Parathyroid adenoma (tissue), 2 donors: ENCODE measurements around the gene EDN3.

Experiments
- H2AFZ ChIP-seq: fragments of 300-600 bp; sonication (generic); one replicate; pipeline ENCODE4 v1.7.0; 2017; ENCODE audit warnings: antibody characterized with exemption, mild to moderate bottlenecking
- H3K27ac ChIP-seq: fragments of 300-600 bp; sonication (generic); one replicate; pipeline ENCODE4 v1.7.0; 2017
- H3K27me3 ChIP-seq: fragments of 300-600 bp; sonication (generic); one replicate; pipeline ENCODE4 v1.7.0; 2017; ENCODE audit warnings: low read length; ENCODE audit not compliant: control insufficient read depth, insufficient read depth
- H3K36me3 ChIP-seq: fragments of 300-600 bp; sonication (generic); one replicate; pipeline ENCODE4 v1.7.0; 2017; ENCODE audit warnings: low read length; ENCODE audit not compliant: control insufficient read depth, insufficient read depth
- H3K4me1 ChIP-seq: fragments of 300-600 bp; sonication (generic); one replicate; pipeline ENCODE4 v1.7.0; 2017; ENCODE audit warnings: control low read depth
- H3K4me2 ChIP-seq: fragments of 300-600 bp; sonication (generic); one replicate; pipeline ENCODE4 v1.7.0; 2017; ENCODE audit warnings: low read length
- H3K4me3 ChIP-seq: fragments of 300-600 bp; sonication (generic); one replicate; pipeline ENCODE4 v1.7.0; 2017; ENCODE audit warnings: low read depth, low read length
- H3K79me2 ChIP-seq: fragments of 300-600 bp; sonication (generic); one replicate; pipeline ENCODE4 v1.7.0; 2017; ENCODE audit warnings: control low read depth
- H3K9ac ChIP-seq: fragments of 300-600 bp; sonication (generic); one replicate; pipeline ENCODE4 v1.7.0; 2017; ENCODE audit warnings: mild to moderate bottlenecking
- H3K9me3 ChIP-seq: fragments of 300-600 bp; sonication (generic); one replicate; pipeline ENCODE4 v1.7.0; 2017; ENCODE audit warnings: low read length; ENCODE audit not compliant: control insufficient read depth
- TF ChIP-seq, protein P1 (sequence below): fragments of 300-600 bp; sonication (generic); IDR thresholded peaks from one replicate; pipeline ENCODE4 v1.7.0; 2017; ENCODE audit warnings: antibody characterized with exemption, mild to moderate bottlenecking
- donor health status: primary hyperparathyroidism.

Gene EDN3, protein sequence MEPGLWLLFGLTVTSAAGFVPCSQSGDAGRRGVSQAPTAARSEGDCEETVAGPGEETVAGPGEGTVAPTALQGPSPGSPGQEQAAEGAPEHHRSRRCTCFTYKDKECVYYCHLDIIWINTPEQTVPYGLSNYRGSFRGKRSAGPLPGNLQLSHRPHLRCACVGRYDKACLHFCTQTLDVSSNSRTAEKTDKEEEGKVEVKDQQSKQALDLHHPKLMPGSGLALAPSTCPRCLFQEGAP

DNA sequence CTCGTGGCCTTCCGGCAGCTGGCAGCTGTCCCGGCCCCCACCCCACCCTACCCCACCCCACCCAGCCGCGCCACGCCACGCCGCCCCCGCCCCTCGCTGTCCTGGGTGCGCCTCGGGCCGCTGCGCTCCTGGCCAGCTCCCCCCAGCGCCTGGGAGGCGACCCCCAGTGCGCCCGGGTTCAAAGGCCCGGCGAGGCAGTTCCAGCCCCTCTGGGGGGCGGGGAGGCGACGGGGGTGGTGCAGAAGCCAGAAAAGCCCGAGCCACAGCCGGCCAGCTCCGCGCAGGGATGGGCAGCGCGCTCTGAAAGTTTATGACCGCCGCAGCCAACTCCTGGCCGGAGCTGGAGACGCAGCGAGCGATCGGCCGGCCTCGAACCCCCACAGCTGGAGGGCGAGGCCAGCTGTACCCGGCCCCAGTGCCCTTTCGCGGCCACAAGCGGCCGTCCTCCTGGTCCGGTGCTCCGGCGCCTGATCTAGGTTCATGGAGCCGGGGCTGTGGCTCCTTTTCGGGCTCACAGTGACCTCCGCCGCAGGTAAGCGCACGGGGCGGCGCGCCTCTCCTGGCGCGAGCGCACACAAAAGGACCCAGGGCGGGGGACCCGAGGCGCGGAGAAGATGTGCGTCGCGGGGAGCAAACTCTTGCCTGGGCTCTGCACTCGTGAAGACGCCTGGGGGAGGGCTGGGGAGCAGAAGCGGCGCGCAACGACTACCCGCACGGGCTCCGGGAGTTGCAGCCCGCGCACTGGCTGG lies at the start of gene EDN3:
EDN3 (plus strand) TSS at position 279 of the 749 bp plus-strand sequence; CDS start at position 481, 202 bp downstream.
- H3K79me2 ChIP-seq, result no peaks in the 10 kb centered on the region
- no peak within 1 kb of the TSS for H2AFZ ChIP-seq
- TF ChIP-seq, protein P1, sequence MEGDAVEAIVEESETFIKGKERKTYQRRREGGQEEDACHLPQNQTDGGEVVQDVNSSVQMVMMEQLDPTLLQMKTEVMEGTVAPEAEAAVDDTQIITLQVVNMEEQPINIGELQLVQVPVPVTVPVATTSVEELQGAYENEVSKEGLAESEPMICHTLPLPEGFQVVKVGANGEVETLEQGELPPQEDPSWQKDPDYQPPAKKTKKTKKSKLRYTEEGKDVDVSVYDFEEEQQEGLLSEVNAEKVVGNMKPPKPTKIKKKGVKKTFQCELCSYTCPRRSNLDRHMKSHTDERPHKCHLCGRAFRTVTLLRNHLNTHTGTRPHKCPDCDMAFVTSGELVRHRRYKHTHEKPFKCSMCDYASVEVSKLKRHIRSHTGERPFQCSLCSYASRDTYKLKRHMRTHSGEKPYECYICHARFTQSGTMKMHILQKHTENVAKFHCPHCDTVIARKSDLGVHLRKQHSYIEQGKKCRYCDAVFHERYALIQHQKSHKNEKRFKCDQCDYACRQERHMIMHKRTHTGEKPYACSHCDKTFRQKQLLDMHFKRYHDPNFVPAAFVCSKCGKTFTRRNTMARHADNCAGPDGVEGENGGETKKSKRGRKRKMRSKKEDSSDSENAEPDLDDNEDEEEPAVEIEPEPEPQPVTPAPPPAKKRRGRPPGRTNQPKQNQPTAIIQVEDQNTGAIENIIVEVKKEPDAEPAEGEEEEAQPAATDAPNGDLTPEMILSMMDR, result no peak
- no peak within 1 kb of the TSS for H3K9ac ChIP-seq
- no peak within 1 kb of the TSS for H3K4me3 ChIP-seq
- no peaks in the 10 kb centered on the region for H3K36me3 ChIP-seq
- H3K27me3 ChIP-seq, result peaks cover 2% of the 10 kb centered on the region
- no peak within 1 kb of the TSS for H3K4me2 ChIP-seq
- H3K27ac ChIP-seq, result no peak within 1 kb of the TSS
- H3K4me1 ChIP-seq, result no peaks in the 10 kb centered on the region
- no peaks in the 10 kb centered on the region for H3K9me3 ChIP-seq

DNA sequence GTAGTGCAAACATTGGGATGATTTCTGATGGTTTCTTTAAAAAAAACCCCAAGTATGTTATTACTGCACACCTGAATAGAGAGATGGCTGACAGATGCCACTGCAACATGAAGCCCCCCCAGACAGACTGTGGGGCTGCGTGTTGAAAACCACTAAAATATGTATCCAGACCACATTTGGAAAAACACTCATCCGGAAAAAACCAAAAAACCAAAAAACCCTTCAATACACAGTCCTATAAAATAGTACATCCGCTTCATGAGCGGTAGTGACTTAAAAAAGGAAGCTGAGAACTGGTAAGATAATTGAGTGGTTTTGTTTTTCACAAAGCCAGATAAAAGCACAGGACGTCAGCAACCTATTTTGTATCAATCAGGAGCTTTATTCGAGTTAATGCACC lies 47.1 kb upstream of the EDN3 start:
- H3K9ac ChIP-seq, result no peak overlapping the region
- H3K4me3 ChIP-seq, result no peak overlapping the region
- no peaks in the 10 kb centered on the region for H3K36me3 ChIP-seq
- no peaks in the 10 kb centered on the region for H3K27me3 ChIP-seq
- H3K79me2 ChIP-seq, result no peaks in the 10 kb centered on the region
- H3K27ac ChIP-seq, result no peak overlapping the region
- TF ChIP-seq, protein P1, result no peak
- H2AFZ ChIP-seq, result no peak overlapping the region
- no peaks in the 10 kb centered on the region for H3K9me3 ChIP-seq
- H3K4me1 ChIP-seq, result no peaks in the 10 kb centered on the region
- no peak overlapping the region for H3K4me2 ChIP-seq

DNA sequence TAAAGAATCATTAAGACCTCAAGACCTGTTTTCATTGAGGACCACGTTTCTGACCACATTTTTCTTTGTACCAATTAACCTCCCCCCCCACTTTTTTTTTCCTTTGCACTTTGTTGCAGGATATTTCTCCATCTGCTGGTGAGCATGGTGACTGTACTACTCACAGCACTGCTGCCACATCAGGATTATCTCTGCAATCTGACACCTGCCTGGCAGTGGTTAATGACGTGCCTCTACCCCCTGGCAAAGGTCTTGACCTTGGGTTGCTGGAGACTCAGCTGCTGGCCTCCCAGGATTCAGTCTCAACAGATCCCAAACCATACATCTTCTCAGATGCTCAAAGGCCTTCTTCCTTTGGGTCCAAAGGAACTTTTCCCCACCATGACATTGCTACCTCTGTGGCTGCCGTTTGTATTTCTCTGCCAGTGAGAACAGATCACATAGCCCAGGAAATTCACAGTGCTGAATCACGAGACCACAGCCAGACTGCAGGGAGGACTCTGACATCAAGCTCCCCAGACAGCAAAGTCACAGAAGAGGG lies 46.6 kb upstream of the EDN3 start:
- H3K4me1 ChIP-seq, result no peaks in the 10 kb centered on the region
- H3K27me3 ChIP-seq, result no peaks in the 10 kb centered on the region
- H3K9ac ChIP-seq, result no peak overlapping the region
- H3K27ac ChIP-seq, result no peak overlapping the region
- H3K4me2 ChIP-seq, result no peak overlapping the region
- no peak overlapping the region for H2AFZ ChIP-seq
- no peaks in the 10 kb centered on the region for H3K36me3 ChIP-seq
- H3K4me3 ChIP-seq, result no peak overlapping the region
- H3K9me3 ChIP-seq, result no peaks in the 10 kb centered on the region
- TF ChIP-seq, protein P1, result no peak
- no peaks in the 10 kb centered on the region for H3K79me2 ChIP-seq

DNA sequence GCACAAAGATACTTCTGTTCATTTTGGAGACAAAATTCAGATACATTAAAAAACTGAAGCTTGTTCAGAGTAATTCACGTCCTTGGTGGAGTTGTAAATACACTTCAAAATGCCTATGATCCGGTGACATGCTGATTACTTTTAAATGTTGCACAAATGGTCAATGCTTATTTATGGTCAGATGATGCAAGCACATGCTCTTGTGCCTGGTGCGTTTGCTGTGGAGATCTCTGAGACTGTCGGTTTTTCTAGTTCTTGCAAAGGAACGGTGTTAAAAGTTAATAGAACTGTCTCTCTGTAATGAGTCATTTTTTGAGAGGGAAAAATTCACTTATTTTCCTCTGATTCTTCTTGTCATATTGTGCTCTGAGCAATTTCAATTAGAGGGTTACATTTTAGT lies 45.2 kb upstream of the EDN3 start:
- TF ChIP-seq, protein P1, result no peak

More for the DNA sequence above, 45.2 kb upstream of the EDN3 start:
- no peaks in the 10 kb centered on the region for H3K27me3 ChIP-seq
- H3K79me2 ChIP-seq, result no peaks in the 10 kb centered on the region
- H3K4me1 ChIP-seq, result no peaks in the 10 kb centered on the region
- no peak overlapping the region for H3K9ac ChIP-seq
- H3K4me3 ChIP-seq, result no peak overlapping the region
- no peaks in the 10 kb centered on the region for H3K36me3 ChIP-seq
- no peak overlapping the region for H2AFZ ChIP-seq
- H3K27ac ChIP-seq, result no peak overlapping the region
- H3K9me3 ChIP-seq, result no peaks in the 10 kb centered on the region
- no peak overlapping the region for H3K4me2 ChIP-seq
